ENCODE measurements around the gene RGS3.

RGS3 gene

GRCh38 chr9:113588242-113588810 is 124.8 kb downstream of the RGS3 start:
- WGBS, 2 donors (ENCODE audit: extremely low coverage in 2 of 2, insufficient read length in 2 of 2, insufficient replicate concordance in 1 of 2) = no CpG with 5 or more reads among the region's 13 CpGs

GRCh38 chr9:113588936-113589335 is 125.4 kb downstream of the RGS3 start:
- H2AFZ ChIP-seq (ENCODE audit: low read length) = peak overlapping the region; percentile 73
- H4K91ac ChIP-seq (ENCODE audit: low read depth, low read length, poor library complexity) = no peak overlapping the region
- H2BK12ac ChIP-seq (ENCODE audit: low read length) = no peak overlapping the region
- no peak for DNase-seq (ENCODE audit: low spot score)
- H3K14ac ChIP-seq (ENCODE audit: low read length) = no peak overlapping the region
- no peak overlapping the region for H4K8ac ChIP-seq (ENCODE audit: low read depth, low read length)
- no peak overlapping the region for H2BK5ac ChIP-seq (ENCODE audit: low read length)
- H3K4me1 ChIP-seq (ENCODE audit: control insufficient read depth in 2 of 2, insufficient read depth in 1 of 2, low read depth in 1 of 2, low read length in 2 of 2) = peaks cover 12 to 30% of the 10 kb centered on the region in 2 donors
- H2AK5ac ChIP-seq (ENCODE audit: low read depth, low read length) = no peak overlapping the region
- no peak overlapping the region for H3K4ac ChIP-seq (ENCODE audit: low read length)
- no peak overlapping the region for H3K4me3 ChIP-seq (ENCODE audit: low read length in 2 of 2)
- H3K9me3 ChIP-seq (replicated peaks in 1 of 2; ENCODE audit: control insufficient read depth in 2 of 2, insufficient read depth in 1 of 2, low read depth in 1 of 2, low read length in 2 of 2) = no peaks in the 10 kb centered on the region
- H3K36me3 ChIP-seq (replicated peaks in 1 of 2; ENCODE audit: control insufficient read depth in 2 of 2, insufficient read depth in 2 of 2, low read length in 2 of 2) = peaks cover 1 to 2% of the 10 kb centered on the region in 2 donors
- WGBS, 2 donors (ENCODE audit: extremely low coverage in 2 of 2, insufficient read length in 2 of 2, insufficient replicate concordance in 1 of 2) = no CpG with 5 or more reads among the region's 1 CpG
- no peak overlapping the region for H2BK120ac ChIP-seq (ENCODE audit: low read depth, low read length)
- H2BK15ac ChIP-seq (ENCODE audit: low read length) = no peak overlapping the region
- peak overlapping the region; percentile 45 for H3K18ac ChIP-seq (ENCODE audit: low read length)
- H3K23ac ChIP-seq (ENCODE audit: low read depth, low read length, poor library complexity) = no peak overlapping the region
- no peak overlapping the region for H3K4me2 ChIP-seq (ENCODE audit: insufficient read depth, low read length, poor library complexity, severe bottlenecking)
- no peaks in the 10 kb centered on the region for H3K27me3 ChIP-seq (ENCODE audit: control insufficient read depth in 3 of 3, insufficient read depth in 3 of 3, low read depth in 1 of 3, low read length in 3 of 3)
- H3K9ac ChIP-seq (ENCODE audit: low read depth, low read length, poor library complexity) = no peak overlapping the region
- no peak overlapping the region for H3K27ac ChIP-seq (replicated peaks; ENCODE audit: low read length)
- no peaks in the 10 kb centered on the region for H3K79me1 ChIP-seq (ENCODE audit: low read depth, low read length)

More at GRCh38 chr9:113588242-113588810, 124.8 kb downstream of the RGS3 start:
- H3K9me3 ChIP-seq (replicated peaks in 1 of 2; ENCODE audit: control insufficient read depth in 2 of 2, insufficient read depth in 1 of 2, low read depth in 1 of 2, low read length in 2 of 2) = no peaks in the 10 kb centered on the region
- H3K14ac ChIP-seq (ENCODE audit: low read length) = no peak overlapping the region
- DNase-seq (ENCODE audit: low spot score) = no peak
- peak overlapping the region; percentile 39 for H2BK5ac ChIP-seq (ENCODE audit: low read length)
- H3K4me1 ChIP-seq (ENCODE audit: control insufficient read depth in 2 of 2, insufficient read depth in 1 of 2, low read depth in 1 of 2, low read length in 2 of 2) = peaks cover 10 to 26% of the 10 kb centered on the region in 2 donors
- no peak overlapping the region for H3K4ac ChIP-seq (ENCODE audit: low read length)
- peaks cover 1 to 6% of the 10 kb centered on the region in 2 donors for H3K36me3 ChIP-seq (replicated peaks in 1 of 2; ENCODE audit: control insufficient read depth in 2 of 2, insufficient read depth in 2 of 2, low read length in 2 of 2)
- H2AK5ac ChIP-seq (ENCODE audit: low read depth, low read length) = peak overlapping the region; percentile 36
- H2BK120ac ChIP-seq (ENCODE audit: low read depth, low read length) = no peak overlapping the region
- no peak overlapping the region for H3K4me2 ChIP-seq (ENCODE audit: insufficient read depth, low read length, poor library complexity, severe bottlenecking)
- H3K79me1 ChIP-seq (ENCODE audit: low read depth, low read length) = no peaks in the 10 kb centered on the region
- no peak overlapping the region for H3K27ac ChIP-seq (replicated peaks; ENCODE audit: low read length)
- no peaks in the 10 kb centered on the region for H3K27me3 ChIP-seq (ENCODE audit: control insufficient read depth in 3 of 3, insufficient read depth in 3 of 3, low read depth in 1 of 3, low read length in 3 of 3)
- no peak overlapping the region for H3K23ac ChIP-seq (ENCODE audit: low read depth, low read length, poor library complexity)
- peak overlapping the region; percentile 58 for H2AFZ ChIP-seq (ENCODE audit: low read length)
- no peak overlapping the region for H4K91ac ChIP-seq (ENCODE audit: low read depth, low read length, poor library complexity)
- no peak overlapping the region for H4K8ac ChIP-seq (ENCODE audit: low read depth, low read length)
- H2BK15ac ChIP-seq (ENCODE audit: low read length) = no peak overlapping the region
- no peak overlapping the region for H2BK12ac ChIP-seq (ENCODE audit: low read length)
- no peak overlapping the region for H3K18ac ChIP-seq (ENCODE audit: low read length)
- no peak overlapping the region for H3K9ac ChIP-seq (ENCODE audit: low read depth, low read length, poor library complexity)
- no peak overlapping the region for H3K4me3 ChIP-seq (ENCODE audit: low read length in 2 of 2)

GRCh38 chr9:113589407-113589806 is 125.9 kb downstream of the RGS3 start:
- no CpG with 5 or more reads among the region's 7 CpGs for WGBS, 2 donors (ENCODE audit: extremely low coverage in 2 of 2, insufficient read length in 2 of 2, insufficient replicate concordance in 1 of 2)
- H3K14ac ChIP-seq (ENCODE audit: low read length) = no peak overlapping the region

GRCh38 chr9:113589890-113590289 is 126.4 kb downstream of the RGS3 start:
- no CpG with 5 or more reads among the region's 3 CpGs for WGBS, 2 donors (ENCODE audit: extremely low coverage in 2 of 2, insufficient read length in 2 of 2, insufficient replicate concordance in 1 of 2)

More at GRCh38 chr9:113589407-113589806, 125.9 kb downstream of the RGS3 start:
- no peak overlapping the region for H2BK5ac ChIP-seq (ENCODE audit: low read length)
- H2BK12ac ChIP-seq (ENCODE audit: low read length) = no peak overlapping the region
- no peak overlapping the region for H2BK15ac ChIP-seq (ENCODE audit: low read length)
- H3K36me3 ChIP-seq (replicated peaks in 1 of 2; ENCODE audit: control insufficient read depth in 2 of 2, insufficient read depth in 2 of 2, low read length in 2 of 2) = peaks cover 1 to 2% of the 10 kb centered on the region in 2 donors
- H4K8ac ChIP-seq (ENCODE audit: low read depth, low read length) = no peak overlapping the region
- no peak overlapping the region for H3K27ac ChIP-seq (replicated peaks; ENCODE audit: low read length)
- no peaks in the 10 kb centered on the region for H3K9me3 ChIP-seq (replicated peaks in 1 of 2; ENCODE audit: control insufficient read depth in 2 of 2, insufficient read depth in 1 of 2, low read depth in 1 of 2, low read length in 2 of 2)
- no peak overlapping the region for H4K91ac ChIP-seq (ENCODE audit: low read depth, low read length, poor library complexity)
- no peaks in the 10 kb centered on the region for H3K27me3 ChIP-seq (ENCODE audit: control insufficient read depth in 3 of 3, insufficient read depth in 3 of 3, low read depth in 1 of 3, low read length in 3 of 3)
- H2BK120ac ChIP-seq (ENCODE audit: low read depth, low read length) = no peak overlapping the region
- no peak for DNase-seq (ENCODE audit: low spot score)
- H3K4me3 ChIP-seq (ENCODE audit: low read length in 2 of 2) = no peak overlapping the region
- H3K9ac ChIP-seq (ENCODE audit: low read depth, low read length, poor library complexity) = no peak overlapping the region
- H2AK5ac ChIP-seq (ENCODE audit: low read depth, low read length) = peak overlapping the region; percentile 30
- no peak overlapping the region for H3K23ac ChIP-seq (ENCODE audit: low read depth, low read length, poor library complexity)
- H2AFZ ChIP-seq (ENCODE audit: low read length) = peak overlapping the region; percentile 73
- peak overlapping the region; percentile 45 for H3K18ac ChIP-seq (ENCODE audit: low read length)
- H3K4me2 ChIP-seq (ENCODE audit: insufficient read depth, low read length, poor library complexity, severe bottlenecking) = no peak overlapping the region
- no peak overlapping the region for H3K4ac ChIP-seq (ENCODE audit: low read length)
- H3K4me1 ChIP-seq (ENCODE audit: control insufficient read depth in 2 of 2, insufficient read depth in 1 of 2, low read depth in 1 of 2, low read length in 2 of 2) = peaks cover 12 to 33% of the 10 kb centered on the region in 2 donors
- no peaks in the 10 kb centered on the region for H3K79me1 ChIP-seq (ENCODE audit: low read depth, low read length)

More at GRCh38 chr9:113589890-113590289, 126.4 kb downstream of the RGS3 start:
- Histone ChIP-seq H3K9me3 (replicated peaks in 1 of 2; ENCODE audit: control insufficient read depth in 2 of 2, insufficient read depth in 1 of 2, low read depth in 1 of 2, low read length in 2 of 2) (no peaks in the 10 kb centered on the region), H3K14ac (ENCODE audit: low read length) (no peak overlapping the region), H3K23ac (ENCODE audit: low read depth, low read length, poor library complexity) (no peak overlapping the region), H2BK120ac (ENCODE audit: low read depth, low read length) (no peak overlapping the region), H3K4ac (ENCODE audit: low read length) (no peak overlapping the region), H2BK15ac (ENCODE audit: low read length) (no peak overlapping the region), H3K4me1 (ENCODE audit: control insufficient read depth in 2 of 2, insufficient read depth in 1 of 2, low read depth in 1 of 2, low read length in 2 of 2) (peaks cover 14 to 36% of the 10 kb centered on the region in 2 donors), H2BK12ac (ENCODE audit: low read length) (no peak overlapping the region), H4K91ac (ENCODE audit: low read depth, low read length, poor library complexity) (no peak overlapping the region), H2BK5ac (ENCODE audit: low read length) (no peak overlapping the region), H3K36me3 (replicated peaks in 1 of 2; ENCODE audit: control insufficient read depth in 2 of 2, insufficient read depth in 2 of 2, low read length in 2 of 2) (no peaks in the 10 kb centered on the region), H3K27me3 (ENCODE audit: control insufficient read depth in 3 of 3, insufficient read depth in 3 of 3, low read depth in 1 of 3, low read length in 3 of 3) (no peaks in the 10 kb centered on the region), H4K8ac (ENCODE audit: low read depth, low read length) (no peak overlapping the region), H3K9ac (ENCODE audit: low read depth, low read length, poor library complexity) (no peak overlapping the region), H3K4me2 (ENCODE audit: insufficient read depth, low read length, poor library complexity, severe bottlenecking) (no peak overlapping the region), H3K4me3 (ENCODE audit: low read length in 2 of 2) (no peak overlapping the region), H3K18ac (ENCODE audit: low read length) (no peak overlapping the region), H3K27ac (replicated peaks; ENCODE audit: low read length) (no peak overlapping the region), H2AFZ (ENCODE audit: low read length) (peak overlapping the region; percentile 73), H3K79me1 (ENCODE audit: low read depth, low read length) (peaks cover 2% of the 10 kb centered on the region), H2AK5ac (ENCODE audit: low read depth, low read length) (no peak overlapping the region)
- no peak for DNase-seq (ENCODE audit: low spot score)
